GM21423 (cell line): ENCODE data around the gene AATF.

Experiments
- ATAC-seq: cut with Tn5 transposase; IDR thresholded peaks from one replicate; pipeline ENCODE4 v1.9.1; 2021; ENCODE audit warnings: mild to moderate bottlenecking, moderate library complexity; ENCODE audit not compliant: unreplicated experiment

Gene AATF

DNA sequence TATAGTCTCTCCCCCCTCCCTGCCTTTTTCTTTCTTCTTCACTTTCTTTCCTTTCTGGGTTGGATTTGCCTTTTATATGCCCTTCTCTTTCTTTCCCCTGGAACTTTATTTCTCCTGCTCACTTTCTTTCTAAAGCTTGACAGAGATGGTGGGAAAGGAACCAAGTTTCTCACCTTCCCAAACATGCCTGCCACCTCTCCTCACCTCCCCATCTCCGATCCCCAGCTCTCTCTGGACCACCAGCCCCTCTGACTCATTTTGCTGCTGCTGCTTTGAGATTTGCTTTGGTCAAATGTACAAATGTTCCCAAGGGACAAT is 18.2 kb upstream of the AATF start:
- no peak for ATAC-seq

GRCh38 chr17:36931096-36931696 is 17.6 kb upstream of the AATF start:
- ATAC-seq = no peak

DNA sequence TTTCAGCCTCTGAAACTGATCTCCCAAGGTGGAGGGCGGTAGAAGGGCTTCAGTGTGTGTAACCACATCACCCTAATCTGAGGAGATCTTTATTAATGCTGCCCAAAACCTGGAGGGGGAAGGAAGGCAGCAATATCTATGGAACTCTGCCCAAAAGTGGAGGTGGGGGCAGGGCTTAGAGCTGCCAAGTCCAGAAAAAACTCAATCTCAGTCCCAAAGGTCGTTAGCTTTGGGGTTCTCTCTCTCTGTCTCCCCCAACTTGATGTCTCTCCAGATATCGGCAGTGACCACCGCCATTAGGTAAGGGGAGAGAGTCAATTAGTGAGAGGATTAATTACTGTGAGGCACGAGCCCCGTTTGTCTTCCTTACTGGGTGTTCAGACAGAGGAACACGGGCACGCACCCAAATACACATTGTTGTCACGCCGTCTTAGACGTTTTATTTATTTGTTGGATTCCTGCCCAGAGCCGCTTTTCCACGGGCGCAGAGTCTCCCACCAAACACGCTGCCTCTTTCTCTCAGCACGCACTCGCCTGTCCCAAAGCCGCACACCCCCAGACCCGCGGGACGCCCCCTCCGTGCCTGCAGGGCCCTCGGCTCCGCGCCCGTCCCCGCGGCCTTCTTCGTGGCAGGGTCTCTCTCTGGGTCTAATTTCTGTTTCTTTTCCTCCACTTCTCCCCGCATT is 16.9 kb upstream of the AATF start:
- no peak for ATAC-seq

DNA sequence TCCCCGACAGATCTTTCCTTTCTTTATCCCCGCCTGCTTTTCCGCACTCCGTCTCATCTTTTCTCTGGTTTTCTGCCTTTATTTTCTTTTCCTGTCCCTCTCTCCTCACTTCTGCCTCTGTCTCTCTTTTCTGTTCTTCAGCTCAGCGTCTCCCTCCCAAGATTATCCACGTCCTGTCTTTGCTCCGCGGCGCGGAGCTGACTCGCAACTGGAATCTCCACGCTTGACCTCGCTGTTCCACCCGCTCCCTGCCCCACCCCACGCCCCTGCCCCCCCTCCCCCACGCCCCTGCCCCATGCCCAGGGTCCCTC is 16.4 kb upstream of the AATF start:
- no peak for ATAC-seq

GRCh38 chr17:36932694-36933511 is 15.9 kb upstream of the AATF start:
- no peak for ATAC-seq

DNA sequence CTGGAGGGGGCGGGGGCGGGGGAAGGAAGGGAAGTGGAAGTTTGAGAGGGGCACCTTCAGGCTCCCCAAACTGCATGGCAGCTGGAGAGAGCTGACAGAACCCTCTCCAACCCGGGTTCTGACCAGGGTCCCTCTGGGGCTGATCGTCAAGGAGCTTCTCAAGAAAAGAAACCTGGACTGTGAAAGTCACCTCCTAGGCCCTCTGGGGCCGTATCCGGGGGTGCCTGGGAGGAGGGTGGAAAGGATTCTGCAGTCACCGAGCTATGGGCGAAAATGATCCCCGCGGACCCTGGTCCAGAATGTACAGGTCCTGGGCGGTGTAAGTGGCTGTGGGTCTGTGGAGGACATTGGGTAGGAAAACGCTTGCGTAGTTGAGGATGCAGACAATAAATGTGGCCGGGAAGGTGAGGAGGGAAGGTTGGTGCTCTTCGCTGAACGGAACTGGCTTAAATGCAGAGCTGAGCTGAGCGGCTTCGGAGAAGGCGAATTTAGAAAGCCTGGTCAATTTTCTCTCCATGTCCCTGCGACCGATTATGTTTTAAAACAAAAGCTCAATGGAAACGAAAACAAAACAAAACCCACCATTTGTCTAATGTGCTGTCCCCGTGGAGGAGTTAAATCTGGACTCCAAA is 15.1 kb upstream of the AATF start:
- ATAC-seq = no peak

DNA sequence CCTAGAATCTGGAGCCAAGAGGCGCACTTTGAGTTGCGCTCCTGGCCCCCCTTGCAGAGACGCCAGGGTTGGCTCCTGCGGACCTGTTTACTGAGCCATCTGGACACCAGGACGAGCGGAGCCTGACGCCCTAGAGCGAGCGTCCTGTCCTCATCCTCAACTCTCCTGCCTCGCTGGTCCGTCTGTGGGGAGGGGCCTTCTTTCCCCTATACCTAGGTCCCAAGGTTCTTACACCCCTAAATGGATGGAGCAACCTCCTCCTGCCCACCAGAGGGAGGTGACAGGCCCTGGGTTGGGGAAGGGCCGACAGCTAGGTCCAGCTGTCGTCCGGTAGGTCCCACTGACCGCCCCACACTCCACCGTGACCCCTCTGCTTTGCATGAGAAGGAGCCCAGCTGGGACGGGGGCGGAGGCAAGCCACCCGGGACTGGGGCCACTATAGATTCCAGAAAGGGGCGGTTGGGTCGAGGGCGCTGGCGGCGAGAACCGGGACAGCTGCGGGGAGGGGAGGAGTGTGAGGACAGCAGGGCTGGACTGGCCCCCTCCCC is 14.5 kb upstream of the AATF start:
- ATAC-seq = no peak

GRCh38 chr17:36934692-36935630 is 13.8 kb upstream of the AATF start:
- ATAC-seq = no peak

DNA sequence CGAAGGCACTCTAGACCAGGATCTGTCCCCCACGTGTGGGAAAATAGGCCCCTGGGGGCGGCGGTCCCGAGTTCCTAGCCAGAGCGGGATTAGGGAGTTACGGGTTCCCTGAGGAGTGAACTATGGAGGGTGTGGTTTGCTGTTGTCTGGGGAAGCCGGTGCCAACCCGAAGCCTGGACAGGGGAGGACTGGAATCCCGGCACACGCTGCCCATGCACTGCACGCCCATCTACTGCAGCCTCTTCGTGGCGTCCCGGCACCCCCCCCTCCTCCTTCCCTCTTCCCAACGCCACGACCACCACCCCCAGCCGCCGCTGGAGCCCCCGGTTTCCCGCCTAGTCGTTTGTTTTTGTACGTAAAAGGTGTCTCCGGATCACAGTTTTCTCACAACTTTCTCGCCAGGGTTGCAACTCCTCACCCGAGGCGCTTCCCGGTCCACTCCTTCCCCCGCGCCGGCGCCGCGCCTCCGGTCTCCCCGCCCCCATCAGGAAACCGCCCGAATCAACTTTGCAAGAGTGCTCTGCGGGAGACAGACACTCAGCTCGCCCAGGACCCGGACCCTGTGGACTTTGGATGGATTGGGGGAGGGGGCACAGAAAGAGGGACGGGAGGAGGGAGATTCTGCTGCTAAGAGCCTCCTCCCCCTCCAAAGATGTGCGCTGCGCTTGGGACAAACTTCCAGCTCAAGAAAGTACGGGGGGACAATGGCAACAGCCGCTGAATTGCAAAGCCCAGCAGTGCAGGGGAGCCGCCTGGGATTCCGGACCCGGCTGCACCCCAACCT is 12.9 kb upstream of the AATF start:
- no peak for ATAC-seq

DNA sequence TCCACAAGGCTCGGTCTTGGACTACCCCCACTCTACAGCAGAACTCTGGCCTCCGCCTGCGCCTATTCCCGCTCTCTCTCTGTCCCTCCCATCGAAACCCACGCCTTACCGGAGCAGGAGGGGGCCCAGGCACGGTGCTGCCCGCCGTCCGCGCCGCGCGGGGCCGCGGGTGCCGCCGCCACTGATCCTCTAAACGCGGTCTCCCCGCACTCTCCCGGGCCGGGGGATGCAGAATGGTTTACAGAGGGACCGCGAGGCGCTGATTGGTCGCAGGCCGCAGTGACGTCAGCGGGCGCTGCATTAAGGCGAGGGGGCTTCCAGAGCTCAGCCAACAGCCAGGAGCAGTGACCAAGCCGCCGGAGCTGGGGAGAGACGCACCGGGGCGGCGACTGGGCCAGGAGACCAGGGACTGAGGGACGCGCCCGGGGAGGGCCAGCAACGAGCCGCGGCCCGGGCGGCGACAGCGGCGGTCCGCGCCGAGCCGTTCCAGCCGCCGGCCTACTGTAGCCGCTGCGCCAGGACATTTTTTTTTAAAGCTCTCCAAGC is 12.2 kb upstream of the AATF start:
- ATAC-seq = no peak

GRCh38 chr17:36937001-36937958 is 11.5 kb upstream of the AATF start, which contains the start of gene LHX1:
LHX1 (plus strand) TSS chr17:36937475; CDS start chr17:36938198, 723 bp downstream.
- ATAC-seq = no peak

DNA sequence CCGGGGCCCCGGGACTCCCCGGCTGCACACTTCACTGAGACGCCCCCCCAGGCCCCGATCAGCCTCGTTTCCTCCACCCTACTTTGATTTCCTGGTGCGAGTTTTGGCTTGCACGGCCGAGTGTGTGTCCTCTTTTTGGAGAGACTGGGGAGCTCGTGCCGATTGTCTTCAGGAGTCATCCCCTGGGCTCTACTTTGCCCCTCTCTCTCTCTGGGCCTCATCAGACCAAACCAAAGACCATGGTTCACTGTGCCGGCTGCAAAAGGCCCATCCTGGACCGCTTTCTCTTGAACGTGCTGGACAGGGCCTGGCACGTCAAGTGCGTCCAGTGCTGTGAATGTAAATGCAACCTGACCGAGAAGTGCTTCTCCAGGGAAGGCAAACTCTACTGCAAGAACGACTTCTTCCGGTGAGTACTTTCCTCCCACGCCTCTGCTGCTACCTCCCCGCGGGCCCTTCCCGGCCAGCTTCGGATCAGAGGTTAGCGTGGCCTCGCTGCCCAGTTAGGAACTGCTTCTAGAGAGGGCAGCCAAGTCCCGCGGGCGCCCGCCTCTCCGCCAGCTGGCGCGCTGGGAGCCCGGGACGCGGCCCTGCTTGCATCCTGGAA is 10.7 kb upstream of the AATF start:
- ATAC-seq = no peak

- no peak for ATAC-seq
These were observed 10.1 kb upstream of the AATF start for GRCh38 chr17:36938566-36939051.

- no peak for ATAC-seq
These were observed 9.5 kb upstream of the AATF start for GRCh38 chr17:36939052-36939801.

DNA sequence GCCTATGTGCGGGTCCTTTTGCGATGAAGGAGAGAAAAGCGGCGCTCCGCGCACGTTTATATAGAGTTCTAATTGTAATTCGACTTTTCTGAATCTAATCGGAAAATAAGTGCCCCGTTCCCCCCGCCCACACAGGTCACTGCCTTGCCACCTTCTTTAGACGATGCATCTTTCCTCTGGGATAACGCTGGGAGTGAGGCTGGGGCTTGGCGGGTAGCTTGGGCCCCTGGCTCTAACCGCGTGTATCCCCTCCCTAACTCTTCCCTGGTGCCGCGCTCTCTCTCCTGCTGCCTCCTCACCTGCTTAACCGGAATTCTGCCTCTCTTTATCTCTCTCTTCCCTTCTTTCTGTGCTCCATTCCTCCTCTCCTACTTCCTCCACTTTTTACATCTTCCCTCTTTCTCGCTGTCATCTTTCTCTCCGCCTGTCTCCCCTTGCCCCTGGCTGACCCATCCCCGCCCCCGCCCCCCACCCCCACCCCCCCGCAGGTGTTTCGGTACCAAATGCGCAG is 8.9 kb upstream of the AATF start:
- ATAC-seq = no peak

DNA sequence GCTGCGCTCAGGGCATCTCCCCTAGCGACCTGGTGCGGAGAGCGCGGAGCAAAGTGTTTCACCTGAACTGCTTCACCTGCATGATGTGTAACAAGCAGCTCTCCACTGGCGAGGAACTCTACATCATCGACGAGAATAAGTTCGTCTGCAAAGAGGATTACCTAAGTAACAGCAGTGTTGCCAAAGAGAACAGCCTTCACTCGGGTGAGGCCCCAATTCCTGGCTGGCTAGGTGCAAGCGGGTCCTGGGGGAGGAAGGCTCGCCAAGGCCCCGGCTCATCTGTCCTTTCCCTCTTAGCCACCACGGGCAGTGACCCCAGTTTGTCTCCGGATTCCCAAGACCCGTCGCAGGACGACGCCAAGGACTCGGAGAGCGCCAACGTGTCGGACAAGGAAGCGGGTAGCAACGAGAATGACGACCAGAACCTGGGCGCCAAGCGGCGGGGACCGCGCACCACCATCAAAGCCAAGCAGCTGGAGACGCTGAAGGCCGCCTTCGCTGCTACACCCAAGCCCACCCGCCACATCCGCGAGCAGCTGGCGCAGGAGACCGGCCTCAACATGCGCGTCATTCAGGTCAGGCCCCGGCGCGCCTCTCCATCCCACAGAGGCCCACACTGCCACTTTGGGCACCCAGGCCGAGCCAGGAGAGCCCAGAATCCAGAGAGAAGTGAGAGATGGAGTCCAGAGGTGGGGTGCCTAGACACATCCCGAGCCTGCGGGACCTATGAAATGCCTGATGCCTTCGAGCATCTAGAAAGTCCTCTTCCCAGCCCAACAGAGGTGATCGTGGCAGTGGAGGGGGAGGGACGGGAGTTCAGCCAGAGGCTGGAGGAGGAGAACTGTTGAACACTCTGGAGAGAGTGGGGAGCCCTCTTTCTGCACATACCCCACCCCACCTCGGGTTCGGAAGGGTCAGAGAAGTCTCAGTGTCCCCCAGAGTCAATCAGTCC is 8.2 kb upstream of the AATF start:
- ATAC-seq = no peak
